ENCODE data around the gene RC3H1. TPM values are rescaled to one million over a fixed set of nuclear protein-coding genes. Genes with fewer than 3 reads are reported as not detected.

RC3H1 gene
- polyA plus RNA-seq, 2 of the 4 experiments (the other 2 are of a cell fraction), result 4.0 to 12.7 TPM

Small RNA genes within 50 kb of the gene (small RNA-seq; reads per million reads assigned to genes)
- gene RNA5SP67 (0 to 3.9 (median 0.27) reads per million in 6 experiments), gene RNA5SP68 (0 to 0.97 (median 0) reads per million in 6 experiments)

Other genes with a start within 250 kb of the RC3H1 start
- gene DARS2, start 197.7 kb downstream of the RC3H1 start, polyA plus RNA-seq (2011; rRNA removed), result 67.0 and 70.4 TPM in 2 replicates
- 42.9 to 43.3 TPM (median 43.1 TPM) in 3 replicates for gene DARS2, start 197.7 kb downstream of the RC3H1 start, polyA plus RNA-seq (2017; fragmentation: RNase III; extraction: RNeasy Plus Mini Kit Qiagen cat#74134 plus additional on column Dnase treatment)
- gene CENPL, start 197.5 kb downstream of the RC3H1 start, polyA plus RNA-seq (2011; rRNA removed), result 15.6 and 20.2 TPM in 2 replicates
- gene CENPL, start 197.5 kb downstream of the RC3H1 start, polyA plus RNA-seq (2017; fragmentation: RNase III; extraction: RNeasy Plus Mini Kit Qiagen cat#74134 plus additional on column Dnase treatment), result 10.8 to 12.5 TPM (median 11.3 TPM) in 3 replicates
- gene GAS5, start 154.4 kb downstream of the RC3H1 start, polyA plus RNA-seq (2011; rRNA removed), result 1,735 and 1,903 TPM in 2 replicates
- 376 to 421 TPM (median 410 TPM) in 3 replicates for gene GAS5, start 154.4 kb downstream of the RC3H1 start, polyA plus RNA-seq (2017; fragmentation: RNase III; extraction: RNeasy Plus Mini Kit Qiagen cat#74134 plus additional on column Dnase treatment)
- gene ZBTB37, start 154.0 kb downstream of the RC3H1 start, polyA plus RNA-seq (2011; rRNA removed), result 3.0 TPM in 2 replicates
- gene ZBTB37, start 154.0 kb downstream of the RC3H1 start, polyA plus RNA-seq (2017; fragmentation: RNase III; extraction: RNeasy Plus Mini Kit Qiagen cat#74134 plus additional on column Dnase treatment), result 1.0 to 1.3 TPM (median 1.1 TPM) in 3 replicates
- gene SERPINC1, start 105.0 kb downstream of the RC3H1 start, polyA plus RNA-seq (2011; rRNA removed), result 0.13 and 0.15 TPM in 2 replicates
- gene SERPINC1, start 105.0 kb downstream of the RC3H1 start, polyA plus RNA-seq (2017; fragmentation: RNase III; extraction: RNeasy Plus Mini Kit Qiagen cat#74134 plus additional on column Dnase treatment), result 0.05 to 0.13 TPM (median 0.05 TPM) in 3 replicates
- gene RABGAP1L, start 137.2 kb upstream of the RC3H1 start, polyA plus RNA-seq (2011; rRNA removed), result 15.8 and 18.6 TPM in 2 replicates
- gene RABGAP1L, start 137.2 kb upstream of the RC3H1 start, polyA plus RNA-seq (2017; fragmentation: RNase III; extraction: RNeasy Plus Mini Kit Qiagen cat#74134 plus additional on column Dnase treatment), result 7.6 to 8.2 TPM (median 8.0 TPM) in 3 replicates